GM12878 (cell line): Measurements from ENCODE around the gene RAD51B. TPM values are rescaled to one million over a fixed set of nuclear protein-coding genes. Genes with fewer than 3 reads are reported as not detected.

Experiments
- ATAC-seq: fragments of 200-7000 bp; cut with Tn5 transposase; 3 replicates; pipeline ENCODE4 v1.9.1; 2020; ENCODE audit warnings: mild to moderate bottlenecking, moderate library complexity
- BruUV-seq: library from RNA; stranded (reverse); fragments of 400-500 nt; replicated peaks from 2 replicates; lab custom pipeline; 2021; lab: Mats Ljungman, UMichigan
- CTCF ChIA-PET: fragments of 300-600 bp; sonication (Branson Sonifier 250); formaldehyde crosslinking; extraction: SDS; loops from one replicate; lab custom pipeline; 2021; ENCODE audit warnings: inconsistent platforms; lab: Yijun Ruan, JAX
- POLR2A ChIA-PET: fragments of 350-600 bp; formaldehyde crosslinking; extraction: SDS; loops from one replicate; lab custom pipeline; 2021; ENCODE audit warnings: inconsistent platforms; lab: Charles Lee
- RAD21 ChIA-PET: fragments of 300-600 bp; sonication (Branson Sonifier 250); formaldehyde crosslinking; loops from one replicate; lab custom pipeline; 2023; ENCODE audit warnings: antibody characterized with exemption; ENCODE audit not compliant: unreplicated experiment; lab: Charles Lee
- SMC1A ChIA-PET: fragments of 300-600 bp; sonication (Branson Sonifier 250); formaldehyde crosslinking; loops from one replicate; lab custom pipeline; 2023; ENCODE audit not compliant: unreplicated experiment, uncharacterized antibody; lab: Charles Lee
- DNase-seq: peaks from one replicate; pipeline ENCODE4 v3.0.0-alpha.2; 2011; ENCODE audit warnings: low read depth, low spot score
- FAIRE-seq: peaks from 3 replicates; lab custom pipeline; 2011; peaks lifted over from hg19 to GRCh38; lab: Jason Lieb, UNC
- H2AFZ ChIP-seq: 2 replicates; pipeline ENCODE4 v1.6.0; 2011; ENCODE audit warnings: low read depth, low read length, control low read depth; ENCODE audit not compliant: control insufficient read depth
- H3K27ac ChIP-seq: 2 replicates; pipeline ENCODE4 v1.5.1; 2011; ENCODE audit warnings: control low read depth; ENCODE audit not compliant: control insufficient read depth, insufficient read depth
- H3K27me3 ChIP-seq, 2 experiments: replicated peaks in 1 of 2; 2 replicates each; pipeline versions ENCODE4 v1.6.0 to v1.6.1; 2011; ENCODE audit warnings: low read length in 1 of 2; ENCODE audit not compliant: control insufficient read depth in 2 of 2, insufficient read depth in 2 of 2
- H3K36me3 ChIP-seq, 2 experiments: 2 replicates each; pipeline ENCODE4 v1.5.1; 2011; ENCODE audit warnings: low read length in 1 of 2; ENCODE audit not compliant: control insufficient read depth in 2 of 2, insufficient read depth in 2 of 2
- H3K4me1 ChIP-seq: 2 replicates; pipeline ENCODE4 v1.6.1; 2011; ENCODE audit warnings: mild to moderate bottlenecking, low read length, moderate library complexity, mixed read lengths; ENCODE audit not compliant: control insufficient read depth, insufficient read depth
- H3K4me2 ChIP-seq: 2 replicates; pipeline ENCODE4 v1.6.0; 2011; ENCODE audit warnings: control low read depth; ENCODE audit not compliant: control insufficient read depth, insufficient read depth
- H3K4me3 ChIP-seq: fragments of 200-600 bp; sonication (generic); 2 replicates; pipeline ENCODE4 v1.5.1; 2016
- H3K79me2 ChIP-seq: 2 replicates; pipeline ENCODE4 v1.6.0; 2011; ENCODE audit warnings: low read length; ENCODE audit not compliant: control insufficient read depth, insufficient read depth
- H3K9ac ChIP-seq: 2 replicates; pipeline ENCODE4 v1.8.0; 2011; ENCODE audit warnings: low read length, control low read depth, mixed read lengths; ENCODE audit not compliant: control insufficient read depth, insufficient read depth
- H3K9me3 ChIP-seq: replicated peaks from 3 replicates; pipeline ENCODE4 v1.5.1; 2011; ENCODE audit warnings: mild to moderate bottlenecking, low read length; ENCODE audit not compliant: control insufficient read depth, insufficient read depth
- H4K20me1 ChIP-seq: 2 replicates; pipeline ENCODE4 v1.6.0; 2011; ENCODE audit not compliant: control insufficient read depth, insufficient read depth
- CHD1 ChIP-seq: IDR thresholded peaks from 2 replicates; pipeline ENCODE4 v1.6.1; 2012; ENCODE audit warnings: low read depth, low read length, improper control_type of control experiment
- CHD2 ChIP-seq: IDR thresholded peaks from 2 replicates; pipeline ENCODE4 v1.6.1; 2011; ENCODE audit warnings: low read depth, low read length, improper control_type of control experiment, borderline replicate concordance
- IKZF1 ChIP-seq: fragments of 450-650 bp; conservative IDR thresholded peaks from 2 replicates; pipeline ENCODE4 v1.6.1; 2017; ENCODE audit warnings: antibody characterized with exemption, mild to moderate bottlenecking
- JUND ChIP-seq: IDR thresholded peaks from 2 replicates; pipeline ENCODE4 v1.6.1; 2012; ENCODE audit warnings: low read depth, mild to moderate bottlenecking, low read length, improper control_type of control experiment, moderate library complexity
- LARP7 ChIP-seq: fragments of 450-650 bp; IDR thresholded peaks from 2 replicates; pipeline ENCODE4 v1.6.1; 2017; ENCODE audit warnings: mild to moderate bottlenecking
- MTA3 ChIP-seq: IDR thresholded peaks from 2 replicates; pipeline ENCODE4 v1.6.1; 2012; ENCODE audit warnings: low read length, inconsistent platforms, borderline replicate concordance
- PAX8 ChIP-seq: fragments of 450-650 bp; IDR thresholded peaks from 2 replicates; pipeline ENCODE4 v1.6.1; 2017; ENCODE audit warnings: mild to moderate bottlenecking, moderate library complexity
- PML ChIP-seq: IDR thresholded peaks from 2 replicates; pipeline ENCODE4 v1.6.1; 2012; ENCODE audit warnings: low read length, inconsistent platforms
- SPI1 ChIP-seq: IDR thresholded peaks from 2 replicates; pipeline ENCODE4 v1.6.1; 2011; ENCODE audit warnings: low read depth, mild to moderate bottlenecking, low read length, moderate library complexity, borderline replicate concordance; ENCODE audit not compliant: insufficient read depth
- STAT3 ChIP-seq: IDR thresholded peaks from 2 replicates; pipeline ENCODE4 v1.6.1; 2011; ENCODE audit warnings: low read depth, low read length, improper control_type of control experiment
- ZNF622 ChIP-seq: fragments of 450-650 bp; IDR thresholded peaks from 2 replicates; pipeline ENCODE4 v1.6.1; 2017; ENCODE audit warnings: mild to moderate bottlenecking, inconsistent platforms
- WGBS: methylation state at CpG from one replicate; pipeline ENCODE4 v1.1.6; 2016; ENCODE audit warnings: low lambda C conversion rate; ENCODE audit not compliant: insufficient replicate concordance, insufficient coverage; ENCODE audit errors: missing lambda C conversion rate; 5-methylcytosine and 5-hydroxymethylcytosine counted together
- in situ Hi-C: fragments of 300-500 bp; cut with MboI; formaldehyde crosslinking; loops from 9 replicates; pipeline ENCODE4 v1.14.3; 2018; ENCODE audit warnings: mixed read lengths
- intact Hi-C: fragments of 100-400 bp; cut with micrococcal nuclease; formaldehyde crosslinking; loops from one replicate; pipeline ENCODE4 v1.14.2; 2022; ENCODE audit not compliant: unreplicated experiment
- polyA plus RNA-seq, 11 experiments: library from polyadenylated mRNA; depleted of rRNA in 4 of 11; unstranded in 6 of 11; stranded (reverse) in 5 of 11; fragments of >200 nt; fragmentation: Nextera tagmentation in 4 of 11; fragmentation: Illumina TruSeq in 1 of 11; extraction: Ambion mirVana in 4 of 11; extraction: Trizol in 1 of 11; gene quantifications; 1 replicate in 1 of 11; 2 replicates in 10 of 11; pipeline versions ENCODE4 v1.2.1 to v1.2.3, GENCODE V29; 2011 to 2016; ENCODE audit warnings: inconsistent platforms in 2 of 11, missing spikeins in 2 of 11, low read depth in 1 of 11
- total RNA-seq, 4 experiments: library from RNA; depleted of rRNA in 3 of 4; stranded (reverse); fragments of >200 nt in 3 of 4; fragmentation: Illumina TruSeq in 1 of 4; extraction: Trizol in 1 of 4; gene quantifications; 2 replicates each; pipeline versions ENCODE4 v1.2.1 to v1.2.3, GENCODE V29; 2013 to 2021
- TF ChIP-seq, protein P1 (sequence below): IDR thresholded peaks from 2 replicates; pipeline ENCODE4 v1.6.1; 2011; ENCODE audit warnings: low read depth, low read length, improper control_type of control experiment, borderline replicate concordance
- TF ChIP-seq, protein P2 (sequence below): fragments of 450-650 bp; IDR thresholded peaks from 2 replicates; pipeline ENCODE4 v1.6.1; 2017; ENCODE audit warnings: antibody characterized with exemption, mild to moderate bottlenecking, moderate library complexity

Gene RAD51B
- total and polyA plus RNA-seq, 10 of the 15 experiments (the other 5 are each of a cell fraction or from before 2014, with no cell fraction given) = 9.8 to 26.8 (median 21.3) TPM

DNA sequence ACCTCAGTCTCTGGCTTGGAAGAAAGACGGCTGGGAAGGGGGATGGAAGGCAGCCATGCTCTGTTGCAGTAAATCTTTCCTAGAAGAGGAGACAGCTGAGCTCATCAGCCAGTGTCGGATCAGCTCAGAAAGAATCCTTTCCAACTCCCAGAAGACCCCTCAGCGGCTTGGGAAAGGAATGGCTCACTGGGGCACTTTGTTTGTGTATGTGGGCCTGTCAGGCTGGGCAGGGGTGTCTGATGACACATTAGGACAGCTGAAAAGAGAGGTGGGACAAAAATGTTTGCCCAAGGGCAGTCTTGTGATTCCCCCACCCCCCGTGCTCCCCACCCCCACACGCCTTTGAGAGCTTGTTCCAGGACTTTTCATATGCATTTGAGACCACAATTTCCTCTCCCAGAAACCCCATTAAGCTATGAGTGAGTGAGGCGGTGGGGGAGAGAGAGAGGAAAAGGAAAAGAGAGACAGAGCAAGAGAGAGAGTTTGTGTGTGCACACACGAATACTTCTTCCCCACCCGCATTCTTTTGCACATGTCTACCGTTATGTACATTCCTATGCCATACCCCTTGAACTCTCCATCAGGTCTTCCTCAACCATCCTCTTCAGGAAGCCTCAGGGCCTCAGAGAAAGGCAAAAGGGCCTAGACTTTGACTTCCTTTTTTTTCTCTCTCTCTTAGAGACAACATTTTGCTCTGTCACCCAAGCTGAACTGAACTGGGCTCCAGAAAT lies 774.4 kb downstream of the RAD51B start:
- DNase-seq (no peak), ATAC-seq (no peak)
- CTCF ChIA-PET = no interaction called here

DNA sequence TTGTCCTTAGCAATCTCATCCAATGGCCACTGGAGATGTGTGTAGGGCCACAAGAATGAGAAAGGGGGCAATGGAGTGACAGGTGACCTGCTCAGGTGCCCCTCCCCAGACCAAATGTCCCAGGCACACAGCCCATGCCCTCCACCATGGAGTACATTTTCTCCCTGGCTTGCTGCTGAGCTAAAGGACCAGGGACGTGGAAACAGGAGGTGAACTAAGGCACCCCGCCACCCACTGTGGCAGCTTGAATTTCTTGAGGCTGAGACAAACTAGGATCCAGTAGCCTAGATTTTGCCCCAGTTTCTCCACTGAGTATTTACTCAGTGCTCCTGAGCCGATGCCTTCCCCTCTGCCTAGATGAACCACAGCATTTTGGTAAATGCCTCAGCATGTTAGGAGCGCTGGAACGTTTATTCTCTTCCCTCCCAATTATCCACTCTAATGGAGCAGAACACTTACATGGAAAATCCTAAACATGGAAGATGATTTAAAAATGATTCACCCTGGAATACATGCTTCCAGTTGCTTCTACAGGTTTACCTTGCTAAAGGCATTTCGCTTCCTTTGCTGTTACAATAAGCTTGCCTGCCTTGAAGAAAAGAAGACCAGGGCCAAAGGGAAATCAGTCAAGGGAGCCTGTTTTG lies 775.3 kb downstream of the RAD51B start:
- BruUV-seq = no TSS peak
- Histone ChIP-seq H3K4me2 (no peak overlapping the region), H3K36me3 (no peaks in the 10 kb centered on the region), H3K9ac (no peak overlapping the region), H3K9me3 (no peaks in the 10 kb centered on the region; the same call in 2 of the 3 replicates), H3K4me1 (no peaks in the 10 kb centered on the region), H3K27me3 (no peaks in the 10 kb centered on the region), H3K27ac (no peak overlapping the region), H2AFZ (no peak overlapping the region), H4K20me1 (no peaks in the 10 kb centered on the region), H3K4me3 (no peak overlapping the region), H3K79me2 (no peaks in the 10 kb centered on the region)
- ChIA-PET POLR2A (no interaction called here), CTCF (no interaction called here), RAD21 (no interaction called here), SMC1A (interaction anchor here (0.7 to 1.0 kb wide), 4 partner anchors 88 to 654 kb away, joined by 3 to 4 read pairs (median 3); no protein-coding TSS in a partner anchor)
- DNase-seq = no peak
- in situ Hi-C loops (no loop called here), intact Hi-C loops (no loop called here)
- 96% methylated on average over 6 of the region's 6 CpGs for WGBS
- no peak for ATAC-seq
- FAIRE-seq = no peak
- TF ChIP-seq PAX8 (no peak), PML (no peak), JUND (no peak), IKZF1 (no peak), CHD2 (no peak), CHD1 (no peak), MTA3 (no peak), STAT3 (no peak), LARP7 (no peak), ZNF622 (no peak)
- TF ChIP-seq, protein P1, sequence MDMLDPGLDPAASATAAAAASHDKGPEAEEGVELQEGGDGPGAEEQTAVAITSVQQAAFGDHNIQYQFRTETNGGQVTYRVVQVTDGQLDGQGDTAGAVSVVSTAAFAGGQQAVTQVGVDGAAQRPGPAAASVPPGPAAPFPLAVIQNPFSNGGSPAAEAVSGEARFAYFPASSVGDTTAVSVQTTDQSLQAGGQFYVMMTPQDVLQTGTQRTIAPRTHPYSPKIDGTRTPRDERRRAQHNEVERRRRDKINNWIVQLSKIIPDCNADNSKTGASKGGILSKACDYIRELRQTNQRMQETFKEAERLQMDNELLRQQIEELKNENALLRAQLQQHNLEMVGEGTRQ = no peak
- TF ChIP-seq, protein P2, sequence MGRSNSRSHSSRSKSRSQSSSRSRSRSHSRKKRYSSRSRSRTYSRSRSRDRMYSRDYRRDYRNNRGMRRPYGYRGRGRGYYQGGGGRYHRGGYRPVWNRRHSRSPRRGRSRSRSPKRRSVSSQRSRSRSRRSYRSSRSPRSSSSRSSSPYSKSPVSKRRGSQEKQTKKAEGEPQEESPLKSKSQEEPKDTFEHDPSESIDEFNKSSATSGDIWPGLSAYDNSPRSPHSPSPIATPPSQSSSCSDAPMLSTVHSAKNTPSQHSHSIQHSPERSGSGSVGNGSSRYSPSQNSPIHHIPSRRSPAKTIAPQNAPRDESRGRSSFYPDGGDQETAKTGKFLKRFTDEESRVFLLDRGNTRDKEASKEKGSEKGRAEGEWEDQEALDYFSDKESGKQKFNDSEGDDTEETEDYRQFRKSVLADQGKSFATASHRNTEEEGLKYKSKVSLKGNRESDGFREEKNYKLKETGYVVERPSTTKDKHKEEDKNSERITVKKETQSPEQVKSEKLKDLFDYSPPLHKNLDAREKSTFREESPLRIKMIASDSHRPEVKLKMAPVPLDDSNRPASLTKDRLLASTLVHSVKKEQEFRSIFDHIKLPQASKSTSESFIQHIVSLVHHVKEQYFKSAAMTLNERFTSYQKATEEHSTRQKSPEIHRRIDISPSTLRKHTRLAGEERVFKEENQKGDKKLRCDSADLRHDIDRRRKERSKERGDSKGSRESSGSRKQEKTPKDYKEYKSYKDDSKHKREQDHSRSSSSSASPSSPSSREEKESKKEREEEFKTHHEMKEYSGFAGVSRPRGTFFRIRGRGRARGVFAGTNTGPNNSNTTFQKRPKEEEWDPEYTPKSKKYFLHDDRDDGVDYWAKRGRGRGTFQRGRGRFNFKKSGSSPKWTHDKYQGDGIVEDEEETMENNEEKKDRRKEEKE = no peak

More for the DNA sequence above, 774.4 kb downstream of the RAD51B start:
- intact Hi-C loops = no loop called here
- H3K27me3 ChIP-seq = no peaks in the 10 kb centered on the region
- peak; percentile 7 for FAIRE-seq
- POLR2A ChIA-PET = no interaction called here
- H3K9ac ChIP-seq = no peak overlapping the region
- no peaks in the 10 kb centered on the region for H3K36me3 ChIP-seq
- WGBS = 20% methylated on average over 8 of the region's 9 CpGs
- H3K4me3 ChIP-seq = no peak overlapping the region
- TF ChIP-seq SPI1 = peak; percentile 58; the same call in 1 of the 2 replicates
- no peak for TF ChIP-seq ZNF622
- no peaks in the 10 kb centered on the region; the same call in 2 of the 3 replicates for H3K9me3 ChIP-seq
- H4K20me1 ChIP-seq = no peaks in the 10 kb centered on the region
- no peaks in the 10 kb centered on the region for H3K79me2 ChIP-seq
- BruUV-seq = no TSS peak
- SMC1A ChIA-PET = interaction anchor here (0.9 to 1.0 kb wide), 4 partner anchors 31 to 650 kb away, joined by 3 to 4 read pairs (median 3); no protein-coding TSS in a partner anchor
- no peak overlapping the region for H3K27ac ChIP-seq
- H2AFZ ChIP-seq = no peak overlapping the region; the same call in 1 of the 2 replicates
- in situ Hi-C loops = no loop called here
- H3K4me1 ChIP-seq = no peaks in the 10 kb centered on the region
- RAD21 ChIA-PET = interaction anchor here (1.3 kb wide), 1 partner anchor 194 kb away, joined by 3 read pairs; no protein-coding TSS in a partner anchor
- no peak overlapping the region for H3K4me2 ChIP-seq
